Common myeloid progenitor, CD34-positive (primary cell): ENCODE measurements around the gene UBE2Q2.
A peak's percentile ranks its signal among the peaks of the same experiment; 100 is the strongest.

Experiments
- CTCF ChIA-PET: fragments of 350-600 bp; sonication (Branson Sonifier 250); formaldehyde crosslinking; loops from one replicate; lab custom pipeline; 2021; ENCODE audit warnings: antibody characterized with exemption; lab: Charles Lee
- POLR2A ChIA-PET: fragments of 350-600 bp; sonication (Branson Sonifier 250); formaldehyde crosslinking; loops from one replicate; lab custom pipeline; 2021; ENCODE audit warnings: antibody characterized with exemption; lab: Charles Lee
- DNase-seq, 3 donors: peaks; one replicate each; pipeline versions ENCODE4 v3.0.0 to v3.0.0-alpha.2; 2013
- H3K27ac ChIP-seq, 2 experiments: 1 replicate in 1 of 2; 2 replicates in 1 of 2; pipeline ENCODE4 v1.7.0; 2013; ENCODE audit warnings: inconsistent platforms in 2 of 2, low read length in 2 of 2, mild to moderate bottlenecking in 2 of 2, low read depth in 1 of 2, moderate library complexity in 1 of 2; ENCODE audit not compliant: severe bottlenecking in 2 of 2, insufficient read depth in 1 of 2, poor library complexity in 1 of 2
- H3K27me3 ChIP-seq, 5 experiments: replicated peaks in 2 of 5; 1 replicate in 3 of 5; 2 replicates in 2 of 5; pipeline versions ENCODE4 v1.6.1 to v1.7.0; 2013; ENCODE audit warnings: low read length in 4 of 5, mild to moderate bottlenecking in 2 of 5, moderate library complexity in 2 of 5, inconsistent platforms in 1 of 5; ENCODE audit not compliant: insufficient read depth in 5 of 5, control insufficient read depth in 4 of 5
- H3K36me3 ChIP-seq, 4 experiments: 1 replicate in 2 of 4; 2 replicates in 2 of 4; pipeline versions ENCODE4 v1.6.1 to v1.7.0; 2013; ENCODE audit warnings: low read length in 3 of 4, control low read depth in 1 of 4, mild to moderate bottlenecking in 1 of 4; ENCODE audit not compliant: control insufficient read depth in 4 of 4, insufficient read depth in 4 of 4
- H3K4me1 ChIP-seq, 4 experiments: 1 replicate in 3 of 4; 2 replicates in 1 of 4; pipeline versions ENCODE4 v1.6.1 to v1.7.1; 2013; ENCODE audit warnings: low read length in 3 of 4, mild to moderate bottlenecking in 3 of 4, control low read depth in 1 of 4, inconsistent platforms in 1 of 4, moderate library complexity in 1 of 4; ENCODE audit not compliant: control insufficient read depth in 4 of 4, insufficient read depth in 4 of 4; ENCODE audit errors: control extremely low read depth in 1 of 4
- H3K4me3 ChIP-seq, 7 experiments: 1 replicate in 4 of 7; 2 replicates in 3 of 7; pipeline versions ENCODE4 v1.5.1 to v1.7.0; 2013; ENCODE audit warnings: mild to moderate bottlenecking in 7 of 7, low read length in 6 of 7, moderate library complexity in 6 of 7, inconsistent platforms in 2 of 7, low read depth in 2 of 7, control low read depth in 1 of 7; ENCODE audit not compliant: insufficient read depth in 4 of 7, control insufficient read depth in 1 of 7; ENCODE audit errors: extremely low read depth in 1 of 7
- H3K9me3 ChIP-seq, 5 experiments: 1 replicate in 4 of 5; 2 replicates in 1 of 5; pipeline versions ENCODE4 v1.6.1 to v1.7.1; 2013; ENCODE audit warnings: low read length in 4 of 5, mild to moderate bottlenecking in 2 of 5, inconsistent platforms in 1 of 5, low read depth in 1 of 5, moderate library complexity in 1 of 5; ENCODE audit not compliant: control insufficient read depth in 4 of 5, insufficient read depth in 2 of 5; ENCODE audit errors: control extremely low read depth in 1 of 5
- WGBS: methylation state at CpG from one replicate; pipeline ENCODE4 v1.1.5; 2013; ENCODE audit not compliant: insufficient coverage; 5-methylcytosine and 5-hydroxymethylcytosine counted together

UBE2Q2 gene

GRCh38 chr15:75920079-75920478 is 76.8 kb downstream of the UBE2Q2 start:
- Histone ChIP-seq H3K36me3 (peaks cover 2 to 51% (median 25%) of the 10 kb centered on the region in 4 experiments), H3K4me1 (no peaks in the 10 kb centered on the region), H3K4me3 (no peak overlapping the region), H3K27ac (no peak overlapping the region), H3K9me3 (no peaks in the 10 kb centered on the region), H3K27me3 (no peaks in the 10 kb centered on the region)
- WGBS = 80% methylated on average over 1 of the region's 1 CpG
- ChIA-PET CTCF (interaction anchor here (0.8 to 6.9 kb wide), 9 partner anchors 9 to 234 kb away, joined by 3 to 54 read pairs (median 4); no protein-coding TSS in a partner anchor), POLR2A (no interaction called here)
- no peak for DNase-seq

- peaks cover 2 to 55% (median 21%) of the 10 kb centered on the region in 4 experiments for H3K36me3 ChIP-seq
- ChIA-PET POLR2A (no interaction called here), CTCF (interaction anchor here (0.6 to 6.9 kb wide), 20 partner anchors 9 to 317 kb away, joined by 3 to 54 read pairs (median 4); partner anchors contain the start of gene FBXO22)
- H3K4me1 ChIP-seq = no peaks in the 10 kb centered on the region
- H3K27me3 ChIP-seq = no peaks in the 10 kb centered on the region
- H3K4me3 ChIP-seq = no peak overlapping the region
- 94% methylated on average over 7 of the region's 9 CpGs for WGBS
- no peak overlapping the region for H3K27ac ChIP-seq
- DNase-seq = peak; percentile 76 to 84 (median 83)
- H3K9me3 ChIP-seq = no peaks in the 10 kb centered on the region
Measured at GRCh38 chr15:75921732-75922703, 78.8 kb downstream of the UBE2Q2 start.

- H3K9me3 ChIP-seq = no peaks in the 10 kb centered on the region
- POLR2A ChIA-PET = interaction anchor here (0.7 kb wide), 1 partner anchor 20 kb away, joined by 3 read pairs; the partner anchor contains the start of gene FBXO22
- WGBS = 98% methylated on average over 4 of the region's 4 CpGs
- peaks cover 2 to 38% (median 12%) of the 10 kb centered on the region in 4 experiments for H3K36me3 ChIP-seq
- CTCF ChIA-PET = interaction anchor here (1.2 to 6.9 kb wide), 9 partner anchors 9 to 229 kb away, joined by 3 to 54 read pairs (median 4); partner anchors contain the start of gene FBXO22
- no peaks in the 10 kb centered on the region for H3K4me1 ChIP-seq
- no peak overlapping the region for H3K27ac ChIP-seq
- no peak overlapping the region for H3K4me3 ChIP-seq
- no peak for DNase-seq
- no peaks in the 10 kb centered on the region for H3K27me3 ChIP-seq
Measured at GRCh38 chr15:75923756-75924155, 80.5 kb downstream of the UBE2Q2 start.

GRCh38 chr15:75924576-75924975 is 81.3 kb downstream of the UBE2Q2 start:
- no peak overlapping the region for H3K4me3 ChIP-seq
- peaks cover 0 to 35% (median 9%) of the 10 kb centered on the region in 4 experiments for H3K36me3 ChIP-seq
- ChIA-PET CTCF (interaction anchor here (0.6 to 6.9 kb wide), 11 partner anchors 9 to 228 kb away, joined by 3 to 54 read pairs (median 4); partner anchors contain the start of gene FBXO22), POLR2A (no interaction called here)
- H3K9me3 ChIP-seq = no peaks in the 10 kb centered on the region
- WGBS = no CpG with 5 or more reads among the region's 1 CpG
- H3K4me1 ChIP-seq = no peaks in the 10 kb centered on the region
- H3K27me3 ChIP-seq = no peaks in the 10 kb centered on the region
- no peak for DNase-seq
- H3K27ac ChIP-seq = no peak overlapping the region

- Histone ChIP-seq H3K36me3 (peaks cover 0 to 32% (median 6%) of the 10 kb centered on the region in 4 experiments), H3K27ac (no peak overlapping the region), H3K27me3 (no peaks in the 10 kb centered on the region), H3K4me3 (no peak overlapping the region), H3K9me3 (no peaks in the 10 kb centered on the region), H3K4me1 (peaks cover 0 to 8% (median 2%) of the 10 kb centered on the region in 4 experiments)
- ChIA-PET CTCF (interaction anchor here (0.8 to 6.9 kb wide), 7 partner anchors 11 to 214 kb away, joined by 3 to 54 read pairs (median 4); partner anchors contain the start of gene FBXO22), POLR2A (interaction anchor here (0.6 kb wide), 2 partner anchors 12 to 19 kb away, joined by 3 read pairs; no protein-coding TSS in a partner anchor)
- WGBS = 0% methylated on average over 1 of the region's 2 CpGs
- DNase-seq = peak in 2 of 3 donors; percentile 44 to 47
Measured at GRCh38 chr15:75925440-75925839, 82.2 kb downstream of the UBE2Q2 start.

GRCh38 chr15:75926931-75927330 is 83.7 kb downstream of the UBE2Q2 start:
- DNase-seq = no peak
- CTCF ChIA-PET = interaction anchor here (5.5 kb wide), 1 partner anchor 212 kb away, joined by 44 read pairs; no protein-coding TSS in a partner anchor
- Histone ChIP-seq H3K36me3 (peaks cover 0 to 39% (median 10%) of the 10 kb centered on the region in 4 experiments), H3K27me3 (no peaks in the 10 kb centered on the region), H3K4me1 (peaks cover 0 to 8% (median 2%) of the 10 kb centered on the region in 4 experiments), H3K4me3 (no peak overlapping the region), H3K27ac (no peak overlapping the region), H3K9me3 (no peaks in the 10 kb centered on the region)
- POLR2A ChIA-PET = no interaction called here
- WGBS = 100% methylated on average over 3 of the region's 3 CpGs
